Caco-2 (cell line): ENCODE data around the gene NIM1K. TPM values are rescaled to one million over a fixed set of nuclear protein-coding genes. Genes with fewer than 3 reads are reported as not detected.

Experiments
- BruUV-seq: library from RNA; stranded (reverse); fragments of 400-500 nt; replicated peaks from 2 replicates; lab custom pipeline; 2021; lab: Mats Ljungman, UMichigan
- CTCF ChIA-PET: fragments of 300-600 bp; sonication (Branson Sonifier 250); formaldehyde crosslinking; loops from one replicate; lab custom pipeline; 2022; ENCODE audit warnings: antibody characterized with exemption; lab: Charles Lee
- POLR2A ChIA-PET: fragments of 300-600 bp; sonication (Branson Sonifier 250); formaldehyde crosslinking; loops from one replicate; lab custom pipeline; 2022; ENCODE audit warnings: antibody characterized with exemption; lab: Charles Lee
- DNase-seq, 2 experiments: peaks; one replicate each; pipeline versions ENCODE4 v3.0.0 to v3.0.0-alpha.2; 2020 to 2022
- H3K27me3 ChIP-seq: replicated peaks from 2 replicates; pipeline ENCODE4 v1.6.0; 2011; ENCODE audit warnings: low read length; ENCODE audit not compliant: control insufficient read depth, insufficient read depth
- H3K36me3 ChIP-seq: 2 replicates; pipeline ENCODE4 v1.5.1; 2011; ENCODE audit warnings: low read length; ENCODE audit not compliant: control insufficient read depth, insufficient read depth
- H3K4me1 ChIP-seq: fragments of 250-450 bp; sonication (Bioruptor Pico); 2 replicates; pipeline ENCODE4 v1.5.1; 2020; ENCODE audit warnings: mild to moderate bottlenecking
- H3K4me3 ChIP-seq: 2 replicates; pipeline ENCODE4 v1.5.1; 2011; ENCODE audit warnings: low read depth, mild to moderate bottlenecking, control low read depth, low read length
- H3K9me3 ChIP-seq: fragments of 250-450 bp; sonication (Bioruptor Pico); 2 replicates; pipeline ENCODE4 v1.5.1; 2020; ENCODE audit warnings: mild to moderate bottlenecking, moderate library complexity
- H3K27ac Mint-ChIP-seq: one replicate; pipeline ENCODE4 v1.8.0; 2022; ENCODE audit warnings: mixed read lengths; ENCODE audit not compliant: unreplicated experiment
- H3K27me3 Mint-ChIP-seq: one replicate; pipeline ENCODE4 v1.8.0; 2022; ENCODE audit warnings: mixed read lengths; ENCODE audit not compliant: insufficient read depth, unreplicated experiment
- H3K36me3 Mint-ChIP-seq: one replicate; pipeline ENCODE4 v1.8.0; 2022; ENCODE audit warnings: mild to moderate bottlenecking, mixed read lengths; ENCODE audit not compliant: insufficient read depth, unreplicated experiment
- H3K4me1 Mint-ChIP-seq: one replicate; pipeline ENCODE4 v1.8.0; 2022; ENCODE audit warnings: low read depth, mixed read lengths; ENCODE audit not compliant: unreplicated experiment
- H3K4me3 Mint-ChIP-seq: one replicate; pipeline ENCODE4 v1.8.0; 2022; ENCODE audit warnings: mild to moderate bottlenecking, moderate library complexity, mixed read lengths; ENCODE audit not compliant: unreplicated experiment
- H3K9me3 Mint-ChIP-seq: one replicate; pipeline ENCODE4 v1.8.0; 2022; ENCODE audit warnings: mixed read lengths; ENCODE audit not compliant: unreplicated experiment
- intact Hi-C: fragments of 100-400 bp; cut with micrococcal nuclease; formaldehyde crosslinking; loops from one replicate; pipeline ENCODE4 v1.10.0; 2022; ENCODE audit not compliant: unreplicated experiment
- total RNA-seq: library from RNA; stranded (reverse); gene quantifications from 2 replicates; pipeline ENCODE4 v1.2.3, GENCODE V29; 2022
- TF ChIP-seq, protein P1 (sequence below), 2 experiments: fragments of 200-600 bp in 1 of 2; IDR thresholded peaks; 1 replicate in 1 of 2; 2 replicates in 1 of 2; pipeline versions ENCODE4 v1.5.1 to v1.8.0; 2011 to 2022; ENCODE audit warnings: antibody characterized with exemption in 1 of 2, control low read depth in 1 of 2, inconsistent platforms in 1 of 2, low read depth in 1 of 2, low read length in 1 of 2, mild to moderate bottlenecking in 1 of 2, moderate library complexity in 1 of 2; ENCODE audit not compliant: insufficient read depth in 1 of 2, severe bottlenecking in 1 of 2, unreplicated experiment in 1 of 2

The NIM1K gene
- total RNA-seq, 1 experiment from 2014 or later: not detected

DNA sequence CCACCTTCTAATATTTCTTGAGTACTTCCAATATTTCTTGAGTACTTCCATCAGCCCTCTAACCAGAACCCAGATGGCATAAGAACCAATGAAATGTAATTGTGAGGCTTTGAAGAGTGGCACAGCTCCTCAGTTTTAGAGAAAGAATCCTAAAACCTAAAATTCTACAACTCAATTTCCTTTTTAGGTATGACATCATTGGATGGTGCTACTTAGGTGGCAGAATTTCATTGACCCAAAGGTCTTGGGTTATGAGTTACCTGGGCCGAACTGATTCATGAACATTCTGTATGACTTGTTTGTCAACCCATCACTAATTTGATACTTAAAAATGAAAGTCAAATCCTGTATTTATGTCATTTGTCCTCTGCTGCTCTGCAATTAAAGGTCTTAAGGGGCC, 108.1 kb downstream of the NIM1K start:
- peaks cover 19% of the 10 kb centered on the region for H3K4me1 Mint-ChIP-seq
- no peaks in the 10 kb centered on the region for H3K27me3 ChIP-seq
- peaks cover 99% of the 10 kb centered on the region for H3K36me3 Mint-ChIP-seq
- DNase-seq: no peak
- no peak overlapping the region for H3K4me3 Mint-ChIP-seq
- no peak overlapping the region for H3K4me3 ChIP-seq
- peaks cover 9% of the 10 kb centered on the region for H3K36me3 ChIP-seq
- H3K4me1 ChIP-seq: peaks cover 6% of the 10 kb centered on the region; the same call in 1 of the 2 replicates
- intact Hi-C loops: no loop called here
- H3K27me3 Mint-ChIP-seq: no peaks in the 10 kb centered on the region
- CTCF ChIA-PET: interaction anchor here (1.0 kb wide), 1 partner anchor 90 kb away, joined by 3 read pairs; no protein-coding TSS in a partner anchor
- H3K27ac Mint-ChIP-seq: no peak overlapping the region
- no peaks in the 10 kb centered on the region for H3K9me3 ChIP-seq
- POLR2A ChIA-PET: interaction anchor here (0.6 to 0.8 kb wide), 2 partner anchors 19 to 184 kb away, joined by 3 to 4 read pairs; no protein-coding TSS in a partner anchor
- H3K9me3 Mint-ChIP-seq: no peaks in the 10 kb centered on the region
- no TSS peak for BruUV-seq
- TF ChIP-seq, protein P1, sequence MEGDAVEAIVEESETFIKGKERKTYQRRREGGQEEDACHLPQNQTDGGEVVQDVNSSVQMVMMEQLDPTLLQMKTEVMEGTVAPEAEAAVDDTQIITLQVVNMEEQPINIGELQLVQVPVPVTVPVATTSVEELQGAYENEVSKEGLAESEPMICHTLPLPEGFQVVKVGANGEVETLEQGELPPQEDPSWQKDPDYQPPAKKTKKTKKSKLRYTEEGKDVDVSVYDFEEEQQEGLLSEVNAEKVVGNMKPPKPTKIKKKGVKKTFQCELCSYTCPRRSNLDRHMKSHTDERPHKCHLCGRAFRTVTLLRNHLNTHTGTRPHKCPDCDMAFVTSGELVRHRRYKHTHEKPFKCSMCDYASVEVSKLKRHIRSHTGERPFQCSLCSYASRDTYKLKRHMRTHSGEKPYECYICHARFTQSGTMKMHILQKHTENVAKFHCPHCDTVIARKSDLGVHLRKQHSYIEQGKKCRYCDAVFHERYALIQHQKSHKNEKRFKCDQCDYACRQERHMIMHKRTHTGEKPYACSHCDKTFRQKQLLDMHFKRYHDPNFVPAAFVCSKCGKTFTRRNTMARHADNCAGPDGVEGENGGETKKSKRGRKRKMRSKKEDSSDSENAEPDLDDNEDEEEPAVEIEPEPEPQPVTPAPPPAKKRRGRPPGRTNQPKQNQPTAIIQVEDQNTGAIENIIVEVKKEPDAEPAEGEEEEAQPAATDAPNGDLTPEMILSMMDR (IDR thresholded peaks at IDR 0.05; ENCODE audit: insufficient read depth in 1 of 2, low read depth in 1 of 2, low read length in 1 of 2, severe bottlenecking in 1 of 2, unreplicated experiment in 1 of 2): no peak

GRCh38 chr5:43301653-43302091, 109.6 kb downstream of the NIM1K start:
- Histone ChIP-seq H3K27me3 (no peaks in the 10 kb centered on the region), H3K36me3 (peaks cover 7% of the 10 kb centered on the region; the same call in 1 of the 2 replicates), H3K4me1 (peaks cover 13% of the 10 kb centered on the region), H3K9me3 (no peaks in the 10 kb centered on the region), H3K4me3 (no peak overlapping the region)
- H3K27me3 Mint-ChIP-seq: no peaks in the 10 kb centered on the region
- ChIA-PET CTCF (no interaction called here), POLR2A (no interaction called here)
- no peak overlapping the region for H3K4me3 Mint-ChIP-seq
- no TSS peak for BruUV-seq
- no peaks in the 10 kb centered on the region for H3K9me3 Mint-ChIP-seq
- H3K36me3 Mint-ChIP-seq: peaks cover 96% of the 10 kb centered on the region
- no peak overlapping the region for H3K27ac Mint-ChIP-seq
- H3K4me1 Mint-ChIP-seq: peaks cover 15% of the 10 kb centered on the region
- TF ChIP-seq, protein P1 (IDR thresholded peaks at IDR 0.05; ENCODE audit: insufficient read depth in 1 of 2, low read depth in 1 of 2, low read length in 1 of 2, severe bottlenecking in 1 of 2, unreplicated experiment in 1 of 2): no peak
- intact Hi-C loops: no loop called here
- no peak for DNase-seq

DNA sequence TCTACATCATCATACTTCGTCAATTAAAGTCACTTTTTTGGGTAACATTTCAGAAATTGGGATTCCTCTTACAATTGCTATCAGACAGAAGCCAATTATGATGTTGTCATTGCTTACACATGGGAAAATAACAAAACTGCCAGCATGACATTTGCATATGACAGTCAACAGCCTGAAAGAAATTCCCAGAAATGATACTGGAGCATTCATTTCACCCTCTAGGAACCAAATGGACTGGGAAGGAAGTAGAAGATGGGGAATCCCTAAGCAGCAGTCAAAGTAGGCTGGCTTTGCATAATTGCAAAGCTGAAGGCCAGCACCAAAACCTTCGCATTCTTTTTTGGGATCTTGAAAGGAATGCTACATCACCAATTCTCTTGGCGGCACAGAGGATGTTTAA, 110.5 kb downstream of the NIM1K start:
- ChIA-PET POLR2A (no interaction called here), CTCF (no interaction called here)
- TF ChIP-seq, protein P1 (IDR thresholded peaks at IDR 0.05; ENCODE audit: insufficient read depth in 1 of 2, low read depth in 1 of 2, low read length in 1 of 2, severe bottlenecking in 1 of 2, unreplicated experiment in 1 of 2): no peak
- Mint-ChIP-seq H3K9me3 (no peaks in the 10 kb centered on the region), H3K4me3 (no peak overlapping the region), H3K4me1 (peaks cover 15% of the 10 kb centered on the region), H3K36me3 (peaks cover 95% of the 10 kb centered on the region), H3K27me3 (no peaks in the 10 kb centered on the region), H3K27ac (no peak overlapping the region)
- no peak for DNase-seq
- H3K36me3 ChIP-seq: peaks cover 4% of the 10 kb centered on the region; the same call in 1 of the 2 replicates
- intact Hi-C loops: no loop called here
- H3K4me3 ChIP-seq: no peak overlapping the region
- H3K4me1 ChIP-seq: peaks cover 13% of the 10 kb centered on the region
- no peaks in the 10 kb centered on the region for H3K9me3 ChIP-seq
- no TSS peak for BruUV-seq
- H3K27me3 ChIP-seq: no peaks in the 10 kb centered on the region
